HG02885 (cell line): ENCODE measurements around the gene LAMB1.

ENCODE experiments used
- ATAC-seq: cut with Tn5 transposase; IDR thresholded peaks from one replicate; pipeline ENCODE4 v1.9.1; 2021; ENCODE audit warnings: mild to moderate bottlenecking; ENCODE audit not compliant: unreplicated experiment, poor library complexity

Gene LAMB1

GRCh38 chr7:108000875-108001763 is 1.8 kb downstream of the LAMB1 start:
- ATAC-seq, result no peak

- no peak for ATAC-seq
Measured at GRCh38 chr7:107999779-108000560, 3.0 kb downstream of the LAMB1 start.

- ATAC-seq, result no peak
Measured at GRCh38 chr7:107998660-107999480, 4.1 kb downstream of the LAMB1 start.

GRCh38 chr7:107998150-107998549 is 4.8 kb downstream of the LAMB1 start:
- ATAC-seq, result no peak

GRCh38 chr7:107996072-107996882 is 6.7 kb downstream of the LAMB1 start:
- ATAC-seq, result no peak

GRCh38 chr7:107995184-107996071 is 7.5 kb downstream of the LAMB1 start:
- ATAC-seq, result no peak

GRCh38 chr7:107994421-107995030 is 8.4 kb downstream of the LAMB1 start:
- no peak for ATAC-seq

GRCh38 chr7:107993891-107994291 is 9.1 kb downstream of the LAMB1 start:
- ATAC-seq, result no peak

- no peak for ATAC-seq
Measured at GRCh38 chr7:107989618-107990373, 13.2 kb downstream of the LAMB1 start.

GRCh38 chr7:107982918-107983389 is 20.0 kb downstream of the LAMB1 start:
- ATAC-seq, result no peak

- ATAC-seq, result no peak
Measured at GRCh38 chr7:107982042-107982840, 20.7 kb downstream of the LAMB1 start.

- no peak for ATAC-seq
Measured at GRCh38 chr7:107981466-107981865, 21.5 kb downstream of the LAMB1 start.

GRCh38 chr7:107980671-107981190 is 22.2 kb downstream of the LAMB1 start:
- no peak for ATAC-seq

GRCh38 chr7:107980171-107980570 is 22.8 kb downstream of the LAMB1 start:
- ATAC-seq, result no peak

GRCh38 chr7:107978815-107979408 is 24.0 kb downstream of the LAMB1 start:
- ATAC-seq, result no peak

GRCh38 chr7:107977048-107977447 is 25.9 kb downstream of the LAMB1 start:
- ATAC-seq, result no peak
